HG02763 (cell line): Measurements from ENCODE around the gene IKZF1.
A peak's percentile ranks its signal among the peaks of the same experiment; 100 is the strongest.

ENCODE experiments used
- ATAC-seq: cut with Tn5 transposase; IDR thresholded peaks from one replicate; pipeline ENCODE4 v1.9.1; 2021; ENCODE audit warnings: mild to moderate bottlenecking, moderate library complexity; ENCODE audit not compliant: unreplicated experiment

IKZF1 gene

DNA sequence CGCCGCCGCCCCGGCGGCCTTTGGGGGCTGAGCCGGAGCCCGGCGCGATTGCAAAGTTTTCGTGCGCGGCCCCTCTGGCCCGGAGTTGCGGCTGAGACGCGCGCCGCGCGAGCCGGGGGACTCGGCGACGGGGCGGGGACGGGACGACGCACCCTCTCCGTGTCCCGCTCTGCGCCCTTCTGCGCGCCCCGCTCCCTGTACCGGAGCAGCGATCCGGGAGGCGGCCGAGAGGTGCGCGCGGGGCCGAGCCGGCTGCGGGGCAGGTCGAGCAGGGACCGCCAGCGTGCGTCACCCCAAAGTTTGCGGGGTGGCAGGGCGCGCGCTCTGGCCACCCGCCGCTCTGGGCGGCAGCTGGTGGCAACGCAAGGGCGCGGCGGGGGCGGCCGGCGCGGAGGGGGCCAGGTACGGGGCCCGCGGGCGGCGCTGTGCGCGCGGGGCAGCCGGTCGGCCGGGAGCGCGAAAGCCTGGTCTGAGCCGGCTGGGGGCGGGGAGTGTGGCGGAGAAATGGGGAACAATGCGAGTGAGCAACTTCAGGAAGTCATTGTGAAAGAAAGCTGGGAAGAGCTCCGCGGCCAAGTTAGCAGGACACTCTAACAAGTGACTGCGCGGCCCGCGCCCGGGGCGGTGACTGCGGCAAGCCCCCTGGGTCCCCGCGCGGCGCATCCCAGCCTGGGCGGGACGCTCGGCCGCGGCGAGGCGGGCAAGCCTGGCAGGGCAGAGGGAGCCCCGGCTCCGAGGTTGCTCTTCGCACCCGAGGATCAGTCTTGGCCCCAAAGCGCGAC lies at the start of gene IKZF1:
Gene IKZF1 (plus strand): TSS at position 588 of the 782 bp plus-strand sequence. CDS start 14,346 bp downstream, outside the sequence.
- peak; percentile 40 for ATAC-seq

DNA sequence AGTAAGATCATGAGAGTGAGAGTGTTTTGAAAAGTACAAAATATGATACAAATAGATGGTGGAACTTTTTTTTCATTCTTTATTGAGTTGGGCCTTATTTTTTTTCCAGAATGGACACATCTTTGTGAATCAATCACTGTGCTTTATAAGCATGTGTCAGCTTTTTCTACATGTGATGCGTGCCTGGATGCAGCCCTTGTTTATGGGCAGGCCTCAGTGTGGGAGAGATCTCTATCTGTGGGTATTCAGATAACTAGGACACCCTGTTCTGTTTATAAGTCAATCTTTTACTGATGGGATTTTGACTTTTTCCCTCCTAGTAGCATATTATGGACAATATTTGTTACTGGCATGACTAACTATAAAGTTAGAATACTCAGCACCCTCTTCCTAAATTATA lies 42.9 kb upstream of the IKZF1 start:
- no peak for ATAC-seq

DNA sequence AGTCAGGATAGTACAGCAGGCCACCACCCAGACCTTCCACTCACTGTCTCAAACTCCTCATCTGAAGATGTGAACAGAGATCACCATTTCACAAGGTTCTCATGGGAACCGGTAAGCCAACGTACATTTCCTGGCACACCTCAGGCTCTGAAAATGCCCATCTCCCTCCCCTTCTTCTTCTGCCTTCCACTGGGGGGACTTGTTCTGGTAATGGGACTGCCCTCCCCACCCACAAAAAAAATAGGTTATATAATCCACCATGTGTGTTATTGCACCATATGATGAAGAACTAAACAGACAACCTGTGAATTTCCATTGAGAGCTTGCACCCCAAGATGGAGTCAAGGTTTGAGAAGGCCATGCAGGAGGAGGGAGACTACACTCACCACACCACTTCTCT lies 42.1 kb upstream of the IKZF1 start:
- ATAC-seq = no peak

DNA sequence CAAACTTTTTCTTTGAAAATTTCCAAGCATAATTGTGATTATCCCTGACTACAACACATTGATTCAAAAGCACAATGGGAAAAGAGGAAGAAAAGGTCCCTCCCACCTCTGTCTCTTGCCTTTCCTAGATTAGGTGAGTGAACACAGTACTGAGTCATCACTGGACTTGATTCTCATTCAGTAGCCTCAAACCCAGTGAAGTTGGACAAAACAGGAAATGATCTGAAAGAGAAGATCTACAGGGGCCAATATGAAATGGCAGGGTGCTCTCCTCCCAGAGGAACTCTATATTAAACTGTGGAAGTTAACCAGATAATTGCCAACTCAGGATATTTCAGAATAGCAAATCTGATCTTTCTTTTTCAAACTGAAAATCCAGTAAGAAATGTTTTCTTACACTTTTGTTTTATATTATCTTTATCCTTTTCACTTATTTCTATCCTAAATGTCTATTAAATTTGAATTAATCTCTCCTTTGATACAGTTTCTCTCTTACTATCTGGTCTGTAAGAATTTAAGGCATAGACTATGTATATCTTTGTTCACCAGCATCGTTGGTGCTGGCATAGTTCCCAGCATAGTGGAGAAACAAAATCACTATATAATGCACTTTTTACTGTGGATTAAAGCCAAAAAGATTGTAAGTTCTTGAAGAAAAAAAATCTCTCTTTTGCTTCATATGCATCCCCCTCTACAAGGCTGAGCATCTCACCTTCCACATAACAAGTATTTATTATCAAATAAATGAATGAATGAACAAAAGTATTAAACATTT lies 41.4 kb upstream of the IKZF1 start:
- ATAC-seq = peak; percentile 46

DNA sequence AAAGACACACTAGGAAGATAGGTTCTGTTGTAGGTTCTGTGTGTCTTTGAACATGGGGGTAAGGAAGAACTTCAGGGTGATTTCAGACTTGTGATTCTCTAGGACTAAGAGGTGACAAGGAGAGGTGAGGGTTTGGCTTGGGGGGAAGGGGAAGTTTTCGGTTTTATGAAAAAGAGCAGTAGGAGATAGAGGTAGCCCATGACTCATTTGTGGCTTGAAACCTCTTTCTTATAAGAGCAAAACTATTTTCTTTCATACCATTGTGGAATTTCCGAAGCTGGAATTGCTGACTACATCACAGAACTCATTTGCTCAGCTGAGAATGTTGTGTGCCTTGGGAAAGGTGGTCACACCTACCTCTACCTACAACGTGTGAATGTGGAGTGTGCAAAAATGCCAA lies 39.6 kb upstream of the IKZF1 start:
- ATAC-seq = no peak

DNA sequence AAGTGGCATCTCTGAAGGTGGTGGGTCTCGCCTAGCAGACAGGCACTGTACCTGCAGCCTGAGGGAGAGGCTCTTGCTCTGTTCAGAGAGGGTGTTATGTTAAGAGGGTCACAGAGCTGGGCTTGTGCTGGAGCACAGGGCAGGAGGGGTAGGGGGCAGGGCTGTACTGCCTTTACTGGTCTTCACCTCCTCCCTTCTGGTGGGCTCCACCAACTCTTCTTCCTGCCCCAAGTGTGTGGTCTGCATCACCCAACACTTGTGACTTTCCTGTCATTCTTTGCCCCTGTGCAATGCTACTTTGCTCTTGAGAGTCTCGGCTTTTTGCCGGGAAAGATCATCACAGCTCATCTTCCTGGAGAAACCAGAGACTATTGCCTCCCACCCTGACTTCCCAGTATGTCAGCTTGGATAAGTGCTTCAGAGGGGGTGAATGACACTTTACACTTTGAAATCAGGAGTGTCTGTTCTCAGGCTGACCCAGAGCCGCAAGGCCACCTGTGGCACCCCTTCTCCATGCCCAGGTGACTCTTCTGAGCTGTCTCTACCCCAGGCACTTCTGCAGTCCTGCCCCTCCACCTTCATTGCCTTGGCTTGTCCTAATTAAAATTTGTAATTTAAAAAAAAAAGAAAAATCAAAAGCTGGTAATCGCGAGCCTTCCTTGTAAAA lies 38.4 kb upstream of the IKZF1 start:
- ATAC-seq = no peak

DNA sequence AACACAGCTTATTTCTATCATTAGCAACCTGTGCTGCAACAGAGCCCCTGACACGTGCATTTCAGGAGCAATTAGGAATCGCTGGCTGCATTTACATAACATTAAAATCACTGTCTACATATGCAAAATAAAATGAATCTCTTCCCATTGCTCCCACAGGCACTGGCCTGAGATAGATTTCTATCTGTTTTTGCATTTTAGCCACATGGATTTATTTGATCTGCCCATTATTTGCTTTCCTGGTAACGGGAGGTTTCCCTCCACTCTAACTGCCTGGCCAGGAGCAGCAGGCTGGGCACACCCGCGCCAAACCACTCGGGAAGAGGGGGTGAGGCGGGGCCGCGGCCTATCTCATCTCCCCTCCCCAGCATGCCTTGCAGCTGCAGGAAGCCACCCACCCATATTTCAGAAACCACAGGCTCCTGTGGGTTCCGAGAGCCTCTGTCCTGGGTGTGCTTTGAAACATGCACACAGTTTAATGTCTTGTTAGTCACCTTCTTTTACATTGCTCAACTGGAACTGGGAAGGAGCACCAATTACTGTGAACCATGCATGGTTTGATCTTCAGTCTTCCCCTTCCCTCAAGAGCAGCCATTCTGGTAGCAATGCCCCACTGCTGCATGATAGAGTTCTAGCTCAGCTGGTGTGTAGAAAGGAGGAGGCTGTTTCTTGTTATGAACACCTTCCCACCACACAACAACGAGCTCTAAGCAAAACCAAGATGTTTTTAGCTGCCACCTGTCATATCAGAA lies 37.7 kb upstream of the IKZF1 start:
- peak; percentile 53 for ATAC-seq

DNA sequence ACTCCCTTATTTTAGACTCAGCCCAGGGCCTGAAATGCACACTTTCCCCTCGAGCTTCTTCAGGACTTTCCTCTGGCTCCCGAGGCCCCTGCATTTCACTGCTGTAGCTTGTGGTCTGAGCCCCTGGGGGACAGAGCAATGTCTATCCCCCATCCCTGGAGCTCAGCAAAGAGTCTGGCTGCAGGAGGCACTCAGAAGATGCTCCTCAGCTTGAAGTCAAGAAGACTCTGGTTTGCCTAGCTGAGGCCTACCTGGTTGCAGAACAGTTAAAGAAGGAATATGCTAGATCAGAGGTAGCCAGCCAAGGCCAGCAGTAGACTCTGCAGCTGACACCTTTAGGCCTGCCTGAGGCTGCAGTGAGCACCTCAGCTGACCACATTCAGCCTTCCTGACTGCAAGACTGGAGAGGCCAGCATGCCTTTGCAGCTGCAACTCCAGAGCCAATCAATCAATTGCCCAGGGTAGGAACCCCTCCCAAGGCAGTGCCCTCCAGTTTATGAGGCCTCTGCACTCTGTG lies 36.9 kb upstream of the IKZF1 start:
- no peak for ATAC-seq

DNA sequence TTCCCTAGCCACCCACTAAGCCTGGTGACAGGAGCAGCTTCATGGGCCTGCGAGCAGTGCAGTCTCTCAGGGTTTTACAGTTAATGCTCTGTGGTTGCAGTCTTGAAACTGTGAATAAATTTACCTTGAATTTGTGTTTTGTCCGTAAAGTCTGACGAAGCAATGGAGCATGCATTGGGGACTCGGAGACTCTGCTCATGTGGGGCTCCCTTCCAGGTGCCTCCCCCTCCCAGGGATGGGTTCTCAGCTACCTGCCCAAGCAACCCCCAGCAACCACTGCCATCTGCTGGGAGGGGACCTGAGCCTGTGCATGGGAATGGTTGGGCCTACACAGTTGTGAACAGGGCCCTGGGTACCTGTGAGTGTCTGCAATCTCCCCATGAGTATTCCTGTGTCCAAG lies 36.3 kb upstream of the IKZF1 start:
- ATAC-seq = no peak

DNA sequence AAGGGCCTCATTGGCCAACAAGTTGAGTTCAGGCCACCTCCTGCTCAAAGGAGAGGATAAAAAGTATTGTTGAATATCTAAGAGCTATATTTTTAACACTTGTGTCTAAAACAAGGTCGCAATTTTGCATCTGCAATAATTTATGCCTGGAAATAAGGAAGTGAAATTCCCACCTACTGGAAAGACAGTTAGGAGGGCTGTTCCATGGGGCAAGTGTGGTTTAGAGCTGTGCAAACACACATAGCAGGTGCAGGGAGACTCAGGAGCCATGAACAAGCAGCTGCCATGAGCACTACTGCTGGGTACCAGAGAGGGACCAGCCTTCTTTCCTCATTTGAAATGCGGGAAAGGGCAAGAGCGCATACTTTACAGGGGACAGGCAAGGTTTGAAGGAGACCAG lies 35.5 kb upstream of the IKZF1 start:
- no peak for ATAC-seq

DNA sequence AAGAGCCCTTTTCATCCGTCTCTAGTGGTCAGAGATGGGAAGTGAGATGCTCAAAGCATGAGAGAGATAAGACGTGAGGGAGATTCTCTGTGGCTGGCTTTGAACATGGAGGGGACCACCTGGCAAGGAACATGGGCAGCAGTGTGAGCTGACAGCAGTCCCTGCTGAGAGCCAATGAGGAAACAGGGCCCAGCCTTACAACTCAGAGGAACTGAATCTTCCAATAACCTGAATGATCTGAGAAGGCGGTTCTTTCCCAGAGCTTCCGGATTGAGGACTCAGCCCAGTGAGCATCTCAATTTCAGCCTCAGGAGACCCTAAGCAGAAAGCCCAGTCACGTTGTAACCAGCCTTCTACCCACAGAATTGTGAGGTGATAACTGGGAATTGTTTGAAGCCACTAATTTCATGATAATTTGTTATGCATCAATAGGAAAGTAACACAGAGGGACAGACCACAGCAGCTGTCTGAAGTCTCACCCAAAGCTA lies 33.9 kb upstream of the IKZF1 start:
- ATAC-seq = peak; percentile 21

DNA sequence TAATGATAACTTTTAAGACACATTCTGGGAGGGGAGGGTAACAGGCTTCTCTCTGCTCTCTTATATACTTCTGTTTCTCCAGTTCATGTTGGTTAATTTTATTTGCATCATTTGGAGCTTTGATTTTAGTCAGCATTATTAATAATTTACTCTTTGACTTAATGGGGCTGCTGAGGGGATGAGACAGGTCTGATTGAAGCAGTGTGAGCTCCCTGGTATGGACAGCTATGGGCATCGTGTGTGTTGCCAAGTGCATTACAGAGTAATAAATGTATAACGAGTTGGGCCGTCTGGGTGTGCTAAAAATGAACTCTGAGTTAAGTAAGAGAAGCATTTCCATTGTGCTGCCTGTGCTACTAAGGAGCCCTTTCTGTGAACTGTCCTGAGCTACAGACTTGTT lies 31.7 kb upstream of the IKZF1 start:
- no peak for ATAC-seq

DNA sequence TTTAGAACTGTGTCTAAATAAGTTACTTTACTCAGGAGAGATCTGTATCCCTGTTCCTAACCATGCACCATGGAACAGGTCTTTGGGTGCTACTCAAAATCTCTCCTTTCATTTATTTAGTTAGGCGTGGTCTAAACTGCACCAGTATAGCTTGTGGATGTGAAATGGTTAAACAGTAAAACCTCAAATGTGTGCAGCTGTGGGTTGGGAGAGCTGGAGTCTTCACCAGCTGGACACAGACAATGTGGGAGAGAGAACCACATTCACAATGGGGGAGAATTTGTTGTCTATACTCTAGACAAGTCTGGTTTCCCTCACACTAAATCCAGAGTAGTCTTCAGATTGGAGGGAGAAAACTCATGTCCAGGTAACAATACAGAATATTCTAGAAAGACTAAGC lies 31.2 kb upstream of the IKZF1 start:
- no peak for ATAC-seq

DNA sequence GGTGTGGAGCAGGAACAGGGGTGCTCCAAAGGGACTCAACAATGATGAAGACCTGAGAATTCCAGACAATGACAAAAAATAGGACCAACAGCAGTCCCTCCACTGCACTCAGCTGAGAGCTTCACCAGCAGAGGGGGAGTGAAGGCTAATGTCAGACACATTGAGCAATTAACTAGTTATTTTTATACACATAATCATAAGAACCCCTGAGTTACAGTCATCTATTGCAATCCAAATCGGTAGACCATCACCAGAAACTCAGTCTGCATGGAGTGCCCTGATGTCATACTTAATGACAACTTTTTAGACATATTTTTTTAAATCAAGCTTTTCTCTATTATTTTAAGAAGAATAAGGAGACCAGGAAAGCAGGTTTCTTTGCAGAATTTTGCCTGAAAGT lies 30.6 kb upstream of the IKZF1 start:
- ATAC-seq = no peak

DNA sequence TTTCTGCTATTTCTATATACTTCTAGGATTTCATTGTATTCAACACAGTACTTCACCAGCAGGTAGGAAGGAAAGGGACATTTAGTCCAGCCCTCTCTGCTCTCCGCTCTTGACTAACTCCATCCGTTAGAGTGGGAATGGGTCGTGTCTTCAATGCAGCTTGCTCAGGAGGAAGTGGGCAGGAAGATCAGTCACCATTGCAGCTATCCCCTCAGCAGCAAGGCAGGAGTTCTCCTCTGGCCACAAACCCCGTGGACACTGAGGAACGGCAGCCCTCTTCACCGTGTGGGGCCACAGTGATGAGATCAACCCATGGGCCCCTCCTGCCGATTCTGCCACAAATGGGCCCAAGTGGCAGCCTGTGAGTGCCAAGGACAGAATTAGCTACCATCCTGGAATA lies 30.2 kb upstream of the IKZF1 start:
- no peak for ATAC-seq

DNA sequence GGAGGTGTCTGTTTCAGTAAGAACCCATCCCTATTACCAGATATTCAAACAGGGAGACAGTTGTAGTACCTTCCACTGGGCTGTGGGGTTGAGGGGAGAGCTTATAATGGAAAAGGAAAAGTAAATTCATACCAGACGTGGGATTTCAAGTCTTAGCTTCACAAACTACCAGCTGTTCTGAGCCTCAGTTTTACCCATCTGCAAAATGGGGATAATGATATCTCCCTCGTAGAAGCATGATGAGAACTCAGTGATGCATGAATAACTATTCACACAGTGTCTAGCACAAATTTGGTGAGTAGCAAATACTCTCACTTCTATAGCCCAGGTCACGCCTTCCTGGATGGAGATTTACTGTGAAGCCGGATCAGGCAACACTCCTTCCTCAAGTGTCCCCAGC lies 29.1 kb upstream of the IKZF1 start:
- no peak for ATAC-seq

DNA sequence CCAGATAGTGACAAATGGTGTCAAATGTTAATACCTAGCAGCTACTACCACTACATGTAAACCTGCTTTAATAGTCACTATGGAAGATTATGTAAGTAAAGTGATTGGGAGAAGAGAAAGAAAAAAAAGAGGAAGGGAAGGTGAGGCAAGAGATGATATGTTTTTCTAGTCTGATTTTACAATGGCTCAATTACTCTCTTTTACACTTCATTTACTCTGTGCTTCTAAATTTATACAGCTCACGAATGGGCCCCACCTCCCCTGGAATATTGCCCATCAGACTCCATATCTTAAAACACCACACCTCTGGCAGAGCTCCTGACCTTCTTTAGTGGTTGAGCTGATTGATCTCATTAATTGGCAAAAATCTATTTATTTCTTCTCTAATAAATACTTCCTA lies 28.0 kb upstream of the IKZF1 start:
- no peak for ATAC-seq

DNA sequence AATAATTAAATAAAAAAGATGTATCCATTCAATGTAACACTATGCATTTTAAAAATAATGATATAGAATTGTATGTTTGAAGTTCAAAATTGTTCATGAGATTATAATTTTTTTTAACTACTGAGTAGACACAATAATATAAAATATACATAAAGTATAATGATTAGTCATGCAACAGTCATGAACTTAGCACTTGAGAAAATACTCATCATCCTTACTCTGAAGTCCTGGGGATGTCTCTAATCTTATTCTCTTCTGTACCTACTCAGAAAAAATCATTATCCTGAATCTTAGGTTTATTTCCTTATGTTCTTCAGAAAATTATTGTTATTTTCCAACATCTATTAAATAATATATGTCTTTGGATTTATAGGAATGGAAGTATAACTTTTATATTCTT lies 26.4 kb upstream of the IKZF1 start:
- ATAC-seq = no peak

DNA sequence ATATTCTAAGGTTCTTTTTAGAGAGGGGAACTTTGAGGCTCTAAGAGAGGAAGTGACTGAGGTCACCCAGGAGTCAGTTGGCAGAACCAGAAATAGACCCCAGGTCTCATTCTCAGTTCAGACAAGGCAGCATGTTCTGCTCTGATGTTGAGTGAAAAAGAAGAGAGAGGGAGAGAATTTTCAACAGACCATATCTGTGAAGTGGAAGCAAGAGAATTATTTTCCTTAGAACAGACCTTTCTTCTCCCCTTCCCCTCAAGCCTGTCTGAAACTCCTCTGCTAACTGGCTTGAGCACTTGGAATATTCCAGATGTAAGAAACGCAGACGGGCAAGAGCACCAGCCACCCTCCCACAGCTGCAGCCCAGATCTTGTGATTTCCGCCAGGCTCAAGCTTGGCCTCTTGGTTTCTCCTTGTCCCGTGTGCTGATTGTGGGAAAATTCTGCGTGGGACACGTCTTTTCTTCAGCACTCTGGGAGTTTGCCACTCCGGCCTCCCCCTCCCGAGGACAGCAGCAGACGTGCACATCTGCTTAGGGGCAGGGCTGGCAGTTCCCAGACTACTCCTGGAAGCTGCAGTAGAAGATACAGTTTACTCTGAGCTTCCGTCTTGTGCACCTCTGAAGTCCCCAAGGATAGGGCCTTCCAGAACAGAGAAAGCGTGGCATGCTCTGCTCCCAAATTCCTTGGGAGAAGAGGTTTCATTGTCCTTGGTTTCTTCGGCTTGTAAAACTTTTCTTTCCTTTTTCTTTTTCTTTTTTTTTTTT lies 22.7 kb upstream of the IKZF1 start:
- peak; percentile 91 for ATAC-seq
